GM23338 (cell line): ENCODE results near the gene OSBPL7. TPM values are rescaled to one million over a fixed set of nuclear protein-coding genes. Genes with fewer than 3 reads are reported as not detected.

Experiments
- CREB1 ChIP-seq: fragments of 250-450 bp; sonication (Bioruptor Pico); IDR thresholded peaks from 2 replicates; pipeline ENCODE4 v1.5.0; 2020; ENCODE audit warnings: low read depth, mild to moderate bottlenecking, moderate library complexity
- CTCF ChIP-seq, 2 experiments: fragments of 200-600 bp in 1 of 2; sonication (generic) in 1 of 2; conservative IDR thresholded peaks; 2 replicates each; pipeline versions ENCODE4 v1.5.1 to v1.6.1; 2016 to 2017; ENCODE audit warnings: antibody characterized with exemption in 2 of 2, low read depth in 2 of 2, mild to moderate bottlenecking in 2 of 2, moderate library complexity in 1 of 2
- EZH2 ChIP-seq: fragments of 200-600 bp; sonication (generic); IDR thresholded peaks from one replicate; pipeline ENCODE4 v1.8.0; 2017; ENCODE audit warnings: antibody characterized with exemption, mild to moderate bottlenecking, low read depth; ENCODE audit not compliant: unreplicated experiment
- JUNB ChIP-seq: IDR thresholded peaks from one replicate; pipeline ENCODE4 v1.6.1; 2016; ENCODE audit warnings: antibody characterized with exemption; ENCODE audit not compliant: unreplicated experiment
- REST ChIP-seq: IDR thresholded peaks from one replicate; pipeline ENCODE4 v1.6.1; 2018; ENCODE audit warnings: antibody characterized with exemption; ENCODE audit not compliant: unreplicated experiment
- ZNF462 ChIP-seq: fragments of 250-450 bp; sonication (Bioruptor Pico); IDR thresholded peaks from 2 replicates; pipeline ENCODE4 v1.5.0; 2020; ENCODE audit warnings: mild to moderate bottlenecking, moderate library complexity
- polyA plus RNA-seq: library from polyadenylated mRNA; unstranded; fragments of >200 nt; fragmentation: Nextera tagmentation; extraction: Ambion mirVana; gene quantifications from 2 replicates; pipeline ENCODE4 v1.2.1, GENCODE V29; 2016
- total RNA-seq: library from RNA; depleted of rRNA; stranded (reverse); fragments of >200 nt; shearing (Covaris generic); gene quantifications from 2 replicates; pipeline ENCODE4 v1.2.3, GENCODE V29; 2014

OSBPL7 gene
- total and polyA plus RNA-seq, 2 experiments from 2014 or later: 3.4 to 8.1 TPM

- TF ChIP-seq ZNF462 (CRISPR knock-in tag) (no peak), CTCF (conservative IDR thresholded peaks at IDR 0.05; ENCODE audit: low read depth in 2 of 2) (no peak), REST (no peak), EZH2 (no peak), JUNB (no peak), CREB1 (no peak)
Measured at GRCh38 chr17:47823519-47823918, 1.9 kb upstream of the OSBPL7 start (continued).
